AG10803 (cell line): ENCODE results near the gene TXNDC2.

Experiments used
- DNase-seq: peaks from one replicate; pipeline ENCODE4 v3.0.0; 2010; ENCODE audit warnings: low read depth
- H3K4me3 ChIP-seq: 2 replicates; pipeline ENCODE4 v1.5.1; 2011; ENCODE audit warnings: mild to moderate bottlenecking, low read length, control low read depth
- TF ChIP-seq, protein P1 (sequence below): conservative IDR thresholded peaks from 2 replicates; pipeline ENCODE4 v1.5.1; 2011; ENCODE audit warnings: mild to moderate bottlenecking, low read length, control low read depth, inconsistent platforms

Gene TXNDC2

DNA sequence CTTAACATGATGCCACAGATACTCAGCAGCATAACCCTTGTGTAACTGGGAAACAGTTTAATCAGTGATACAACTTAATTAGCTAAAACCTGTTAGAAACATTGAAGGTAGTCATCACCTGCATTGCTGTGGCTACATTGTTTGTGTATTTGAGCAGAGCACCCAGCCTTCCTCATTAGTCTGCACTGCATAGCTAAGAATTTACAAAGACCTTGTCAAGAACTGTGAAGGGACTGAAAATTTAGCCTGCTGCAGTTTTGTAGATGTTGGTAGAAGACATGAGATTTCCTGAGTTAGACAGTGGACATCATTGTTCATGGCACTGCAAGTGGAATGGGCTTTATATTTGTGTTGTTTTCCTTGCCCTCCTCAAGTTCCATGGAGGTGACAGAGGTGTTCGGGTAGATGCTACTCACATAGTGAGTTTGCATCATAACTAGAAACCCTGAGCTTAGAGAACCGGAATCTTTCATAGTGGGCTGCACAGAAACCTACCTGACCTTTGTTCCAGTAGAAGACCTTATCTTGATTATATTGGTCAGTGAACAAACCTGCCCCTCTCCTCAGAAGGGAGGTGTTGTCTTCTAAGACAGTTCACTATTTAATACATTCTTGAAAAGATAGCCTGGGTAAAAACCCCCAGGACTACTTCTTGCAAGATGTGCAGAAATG, 40.6 kb downstream of the TXNDC2 start:
- no peak overlapping the region for H3K4me3 ChIP-seq
- TF ChIP-seq, protein P1, sequence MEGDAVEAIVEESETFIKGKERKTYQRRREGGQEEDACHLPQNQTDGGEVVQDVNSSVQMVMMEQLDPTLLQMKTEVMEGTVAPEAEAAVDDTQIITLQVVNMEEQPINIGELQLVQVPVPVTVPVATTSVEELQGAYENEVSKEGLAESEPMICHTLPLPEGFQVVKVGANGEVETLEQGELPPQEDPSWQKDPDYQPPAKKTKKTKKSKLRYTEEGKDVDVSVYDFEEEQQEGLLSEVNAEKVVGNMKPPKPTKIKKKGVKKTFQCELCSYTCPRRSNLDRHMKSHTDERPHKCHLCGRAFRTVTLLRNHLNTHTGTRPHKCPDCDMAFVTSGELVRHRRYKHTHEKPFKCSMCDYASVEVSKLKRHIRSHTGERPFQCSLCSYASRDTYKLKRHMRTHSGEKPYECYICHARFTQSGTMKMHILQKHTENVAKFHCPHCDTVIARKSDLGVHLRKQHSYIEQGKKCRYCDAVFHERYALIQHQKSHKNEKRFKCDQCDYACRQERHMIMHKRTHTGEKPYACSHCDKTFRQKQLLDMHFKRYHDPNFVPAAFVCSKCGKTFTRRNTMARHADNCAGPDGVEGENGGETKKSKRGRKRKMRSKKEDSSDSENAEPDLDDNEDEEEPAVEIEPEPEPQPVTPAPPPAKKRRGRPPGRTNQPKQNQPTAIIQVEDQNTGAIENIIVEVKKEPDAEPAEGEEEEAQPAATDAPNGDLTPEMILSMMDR: no peak
- no peak for DNase-seq

DNA sequence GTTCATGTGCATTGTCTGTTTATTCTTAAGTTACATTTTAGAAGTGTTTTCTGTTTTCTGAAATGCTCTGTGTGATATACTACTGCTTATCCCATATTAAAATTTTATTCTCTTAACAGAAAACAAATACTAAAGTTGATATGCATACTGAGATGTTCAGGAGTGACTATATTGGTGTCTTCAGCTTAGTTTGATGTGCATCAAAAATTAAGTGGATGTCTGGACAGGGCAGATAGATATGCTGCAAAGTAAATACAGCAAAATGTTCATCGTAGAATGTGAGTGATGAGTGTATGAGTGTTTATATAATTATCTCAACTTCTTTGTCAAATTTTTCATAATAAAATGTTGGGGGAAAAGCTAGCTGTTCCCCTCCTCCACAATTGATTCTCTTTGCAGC, 41.2 kb downstream of the TXNDC2 start:
- TF ChIP-seq, protein P1: no peak
- H3K4me3 ChIP-seq: no peak overlapping the region
- DNase-seq: no peak

DNA sequence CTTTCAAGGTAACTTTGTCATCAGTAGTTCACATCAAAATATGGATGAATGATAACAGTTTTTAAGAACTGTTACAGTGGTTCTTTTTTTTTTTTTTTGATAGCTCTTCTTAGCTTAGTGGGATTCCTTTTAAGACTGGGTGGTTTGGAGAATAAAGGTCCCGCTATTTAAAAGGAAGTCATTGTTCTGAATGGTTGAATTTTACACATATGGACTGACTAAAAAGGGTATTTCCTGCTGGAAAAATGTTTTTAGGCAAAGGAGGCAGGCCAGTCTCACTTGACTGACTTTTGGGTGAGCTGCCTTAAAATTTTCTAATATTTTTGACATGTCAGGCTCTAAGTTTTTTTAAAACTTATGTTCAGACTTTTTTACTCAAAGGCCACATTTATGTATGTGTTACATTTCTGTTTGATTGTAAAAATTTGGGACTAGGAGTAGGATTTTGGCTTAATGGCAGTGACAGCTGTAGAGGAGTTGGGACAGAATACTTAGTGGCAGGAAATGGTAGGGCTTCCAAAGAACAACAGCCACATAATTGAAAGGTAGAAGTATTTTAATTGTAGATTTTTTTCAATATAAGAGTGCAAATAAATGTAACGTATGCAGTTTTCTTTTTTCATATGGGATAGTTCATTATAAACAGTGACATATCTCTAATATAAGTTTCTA, 41.8 kb downstream of the TXNDC2 start:
- TF ChIP-seq, protein P1: no peak
- no peak overlapping the region for H3K4me3 ChIP-seq
- no peak for DNase-seq

DNA sequence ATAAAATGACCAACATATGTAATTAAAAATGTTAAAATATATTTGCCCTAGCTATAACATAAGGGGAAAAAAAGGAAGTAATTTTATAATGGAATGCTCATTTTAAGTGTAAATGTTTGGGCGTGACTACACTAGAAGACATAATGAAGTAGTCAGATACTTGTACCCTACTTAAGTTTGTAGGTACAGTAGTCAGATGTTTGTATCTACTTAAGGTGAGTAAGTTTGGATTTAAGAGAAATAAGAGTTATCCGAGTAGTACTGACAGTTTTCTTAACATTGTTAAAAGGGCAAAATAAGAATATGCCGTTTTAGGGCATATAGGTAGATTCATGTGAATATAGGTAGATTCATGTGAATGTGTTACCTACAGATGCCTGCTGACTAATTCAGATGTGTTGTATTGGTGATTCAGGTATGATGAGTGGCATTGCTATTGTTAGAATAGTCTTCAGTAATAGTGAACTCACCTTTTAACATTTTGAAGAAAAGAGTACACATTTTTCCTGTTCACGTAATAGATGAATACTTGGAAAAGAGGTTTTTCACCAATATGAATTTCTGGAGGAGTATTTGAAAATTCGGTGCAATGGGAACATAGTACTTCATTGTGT, 43.0 kb downstream of the TXNDC2 start:
- no peak for DNase-seq
- H3K4me3 ChIP-seq: no peak overlapping the region
- TF ChIP-seq, protein P1: no peak

DNA sequence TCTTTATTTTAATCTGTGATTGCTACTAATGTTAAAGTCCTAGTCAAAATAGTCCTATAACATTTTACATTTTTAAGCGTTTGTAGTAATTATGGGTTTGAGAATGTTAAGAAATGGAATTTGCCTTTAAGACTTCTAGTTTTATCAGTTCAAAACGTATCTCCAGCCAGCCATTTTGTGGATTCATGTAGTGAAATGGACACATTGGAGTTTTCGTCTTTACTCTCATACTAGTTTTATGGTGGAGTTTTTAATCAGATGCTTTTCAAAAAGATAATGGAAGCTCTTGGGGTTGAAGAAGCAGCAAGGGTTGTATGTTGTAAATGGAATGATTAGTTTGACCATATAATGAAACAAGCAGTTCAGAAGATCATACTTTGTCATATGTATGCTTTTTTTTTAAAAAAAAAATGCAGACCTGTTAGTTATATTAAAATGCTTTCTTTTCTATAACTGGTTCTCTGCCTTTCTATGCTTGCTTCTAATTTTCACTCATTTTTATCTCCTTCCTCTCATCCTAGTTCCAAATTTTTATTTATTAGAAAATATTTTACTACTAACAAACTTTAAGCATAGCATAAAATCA, 44.6 kb downstream of the TXNDC2 start:
- TF ChIP-seq, protein P1: no peak
- H3K4me3 ChIP-seq: no peak overlapping the region
- no peak for DNase-seq

GRCh38 chr18:9931146-9931545, 45.4 kb downstream of the TXNDC2 start:
- DNase-seq: no peak
- TF ChIP-seq, protein P1: no peak
- H3K4me3 ChIP-seq: no peak overlapping the region

DNA sequence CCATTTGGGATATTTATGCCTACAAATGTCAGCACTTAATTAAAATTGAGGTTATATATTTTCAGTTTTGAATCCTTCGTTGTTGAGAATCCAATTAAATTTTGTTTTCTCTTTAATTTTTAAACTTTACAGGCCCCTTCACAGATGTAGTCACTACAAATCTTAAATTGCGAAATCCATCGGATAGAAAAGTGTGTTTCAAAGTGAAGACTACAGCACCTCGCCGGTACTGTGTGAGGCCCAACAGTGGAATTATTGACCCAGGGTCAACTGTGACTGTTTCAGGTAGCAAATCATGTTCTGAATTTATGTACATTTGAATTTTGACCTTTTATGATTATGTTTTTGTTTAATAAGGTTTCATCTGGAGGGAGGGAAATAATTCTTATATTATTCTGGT, 45.9 kb downstream of the TXNDC2 start:
- H3K4me3 ChIP-seq: no peak overlapping the region
- DNase-seq: no peak
- TF ChIP-seq, protein P1: no peak
